ENCODE measurements around the gene ANGPT4. TPM values are rescaled to one million over a fixed set of nuclear protein-coding genes. Genes with fewer than 3 reads are reported as not detected.
"Not testable (repeated sequence)": the region's sequence is repeated elsewhere in the genome, so short reads cannot be mapped to it uniquely, and the experiment has no call there.

Gene ANGPT4
- polyA plus RNA-seq, 3 donors from 2014 or later = not detected

DNA sequence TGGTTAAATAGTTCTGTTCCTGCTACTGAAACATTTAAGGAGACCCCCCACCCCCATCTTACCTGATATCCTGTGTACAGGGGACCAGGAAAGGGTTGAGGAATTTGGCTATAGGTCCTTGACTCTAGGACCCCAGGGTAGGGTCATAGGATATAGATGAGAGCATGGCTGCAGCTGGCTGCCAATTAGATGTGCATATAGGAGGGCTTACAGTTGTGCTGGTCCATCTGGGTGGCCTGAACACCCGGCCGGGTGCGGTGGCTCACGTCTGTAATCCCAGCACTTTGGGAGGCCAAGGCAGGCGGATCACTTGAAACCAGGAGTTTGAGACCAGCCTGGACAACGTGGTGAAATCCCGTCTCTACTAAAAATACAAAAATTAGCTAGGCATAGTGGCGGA, 67.4 kb downstream of the ANGPT4 start:
- H3K36me3 Mint-ChIP-seq = not testable (repeated sequence)
- peak overlapping the region in 1 of 6 donors; percentile 46 for H3K27ac Mint-ChIP-seq
- peaks cover 35 to 49% of the 10 kb centered on the region in 2 donors for H3K4me1 Mint-ChIP-seq

DNA sequence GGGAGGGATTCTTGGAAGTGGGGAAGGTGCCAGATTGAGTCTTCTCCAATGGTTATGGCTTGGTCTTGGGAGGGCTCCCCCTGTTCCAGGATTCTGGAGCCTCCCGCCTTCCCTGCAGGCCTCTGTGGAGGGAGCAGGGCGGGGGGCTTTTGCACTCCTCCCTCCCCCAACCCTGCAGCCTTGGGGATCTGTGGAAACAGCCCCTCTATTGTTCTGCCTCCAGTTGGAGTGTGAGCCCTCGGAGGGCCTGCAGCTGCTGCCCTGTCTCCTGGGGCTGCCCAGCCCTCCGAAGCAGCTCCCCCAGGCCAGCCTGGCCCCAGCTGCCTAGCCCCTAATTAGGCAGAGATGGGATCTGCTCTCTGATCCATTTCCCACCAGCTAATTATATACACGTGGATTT, 67.9 kb downstream of the ANGPT4 start:
- H3K4me3 Mint-ChIP-seq = no peak overlapping the region
- peaks cover 35 to 46% of the 10 kb centered on the region in 2 donors for H3K4me1 Mint-ChIP-seq
- H3K9me3 Mint-ChIP-seq = no peaks in the 10 kb centered on the region
- peak overlapping the region in 4 of 6 donors; percentile 94 to 99 (median 96) for H3K27ac Mint-ChIP-seq
- H3K36me3 Mint-ChIP-seq = peaks cover 0 to 3% (median 2%) of the 10 kb centered on the region in 3 donors
- no peak for DNase-seq
- H3K27me3 Mint-ChIP-seq (ENCODE audit: low read depth in 3 of 3) = peaks cover 0 to 7% (median 3%) of the 10 kb centered on the region in 3 donors

More for the DNA sequence above, 67.4 kb downstream of the ANGPT4 start:
- not testable (repeated sequence) for H3K27me3 Mint-ChIP-seq (ENCODE audit: low read depth in 3 of 3); DNase-seq; H3K9me3 Mint-ChIP-seq; H3K4me3 Mint-ChIP-seq

DNA sequence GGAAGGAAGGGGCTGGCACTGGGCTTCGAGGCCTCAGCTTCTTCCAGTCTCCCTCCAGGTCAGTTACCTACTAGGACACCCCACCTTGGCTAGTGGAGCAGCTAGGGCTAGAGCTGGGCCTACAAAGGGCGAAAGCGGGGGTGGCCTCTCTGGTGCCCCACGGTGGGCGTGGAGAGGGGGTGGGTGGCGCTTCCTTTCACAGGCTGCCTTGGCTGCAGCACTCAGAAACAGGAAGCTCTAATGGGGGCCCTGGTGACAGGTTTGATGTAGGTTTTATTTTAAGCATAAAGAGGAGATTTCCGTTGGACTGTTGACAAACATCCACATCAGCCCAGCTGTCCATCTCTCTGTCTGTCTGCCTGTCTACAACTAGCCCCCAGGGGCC, 69.2 kb downstream of the ANGPT4 start:
- Mint-ChIP-seq H3K4me1 (peaks cover 36 to 45% of the 10 kb centered on the region in 2 donors), H3K9me3 (no peaks in the 10 kb centered on the region), H3K27me3 (ENCODE audit: low read depth in 3 of 3) (peaks cover 0 to 7% (median 4%) of the 10 kb centered on the region in 3 donors), H3K27ac (peak overlapping the region; percentile 93 to 99 (median 96)), H3K36me3 (peaks cover 0 to 3% (median 0%) of the 10 kb centered on the region in 3 donors), H3K4me3 (peak overlapping the region; percentile 86 to 92 (median 87))
- DNase-seq = peak; percentile 62 to 65 (median 65)

DNA sequence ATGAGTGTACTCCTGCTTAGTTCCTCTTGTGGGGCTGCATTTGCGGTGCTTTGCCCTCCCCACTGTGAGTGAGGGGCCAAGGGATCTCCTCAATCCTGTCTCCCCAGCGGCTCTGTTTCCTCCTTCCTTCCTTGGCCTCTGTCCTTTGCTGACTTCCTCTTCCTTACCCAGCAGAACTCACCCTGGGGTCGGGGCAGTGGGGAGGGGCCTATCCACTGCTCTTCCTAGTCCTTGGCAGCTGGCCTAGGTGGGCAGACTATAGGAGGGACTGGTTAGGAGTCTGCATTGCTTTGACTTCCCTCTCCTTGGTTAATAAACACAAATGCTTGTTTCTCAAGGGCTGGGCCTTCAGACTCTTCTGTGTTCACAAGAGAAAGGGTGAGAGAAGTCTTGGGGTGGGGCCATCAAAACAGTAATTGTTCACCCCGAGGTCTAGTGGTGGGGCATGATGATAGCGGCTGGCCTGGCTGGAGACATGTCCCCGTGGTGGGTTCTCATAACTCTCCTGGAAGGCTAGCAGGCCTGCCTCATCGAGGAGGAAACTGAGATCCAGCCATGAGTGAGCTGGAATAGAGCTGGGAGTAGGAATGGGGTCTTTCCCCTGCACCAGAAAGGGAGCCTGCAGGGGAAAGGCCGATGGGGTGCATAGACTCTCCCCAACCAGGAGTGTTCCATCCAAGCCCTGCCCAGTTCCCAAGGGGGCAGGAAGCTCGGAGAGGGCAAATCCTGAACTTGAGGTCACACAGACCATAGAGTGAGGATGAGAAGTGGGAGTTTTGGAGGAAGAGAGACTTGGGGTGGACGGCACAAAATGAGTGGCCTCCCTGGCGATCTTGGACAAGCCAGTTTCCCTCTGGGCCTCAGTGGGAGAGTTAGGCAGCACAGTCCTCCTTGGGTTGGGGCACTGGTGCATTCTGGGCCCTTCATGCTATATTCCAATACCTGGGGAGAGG, 69.9 kb downstream of the ANGPT4 start:
- Mint-ChIP-seq H3K4me1 (peaks cover 39 to 44% of the 10 kb centered on the region in 2 donors), H3K4me3 (peak overlapping the region; percentile 86 to 92 (median 87)), H3K9me3 (no peaks in the 10 kb centered on the region), H3K36me3 (peaks cover 0 to 3% (median 0%) of the 10 kb centered on the region in 3 donors), H3K27ac (peak overlapping the region; percentile 93 to 99 (median 96)), H3K27me3 (ENCODE audit: low read depth in 3 of 3) (peaks cover 0 to 7% (median 4%) of the 10 kb centered on the region in 3 donors)
- no peak for DNase-seq

DNA sequence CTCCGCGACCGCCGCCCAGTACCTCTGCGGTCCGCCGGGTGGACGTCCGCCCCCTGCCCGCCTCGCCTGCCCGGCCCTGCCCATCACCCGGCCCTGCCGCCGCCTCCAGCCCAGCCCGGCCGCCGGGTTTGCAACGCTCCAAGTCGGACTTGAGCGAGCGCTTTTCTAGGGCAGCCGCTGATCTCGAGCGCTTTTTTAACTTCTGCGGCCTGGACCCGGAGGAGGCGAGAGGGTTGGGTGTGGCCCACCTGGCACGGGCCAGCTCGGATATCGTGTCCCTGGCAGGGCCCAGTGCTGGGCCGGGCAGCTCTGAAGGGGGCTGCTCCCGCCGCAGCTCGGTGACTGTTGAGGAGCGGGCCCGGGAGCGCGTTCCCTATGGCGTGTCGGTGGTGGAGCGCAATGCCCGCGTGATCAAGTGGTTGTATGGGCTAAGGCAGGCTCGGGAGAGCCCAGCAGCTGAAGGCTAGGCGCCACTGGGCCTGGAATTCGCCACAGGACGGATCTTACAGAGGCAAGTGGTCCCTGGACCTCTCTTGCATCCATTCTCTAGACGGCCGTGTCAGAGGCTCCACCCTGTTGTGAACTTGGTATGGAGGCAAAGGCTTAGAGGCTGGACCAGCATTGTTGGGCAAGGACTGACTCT, 70.8 kb downstream of the ANGPT4 start:
- Mint-ChIP-seq H3K9me3 (no peaks in the 10 kb centered on the region), H3K27ac (peak overlapping the region; percentile 93 to 99 (median 96)), H3K27me3 (ENCODE audit: low read depth in 3 of 3) (peaks cover 0 to 7% (median 4%) of the 10 kb centered on the region in 3 donors), H3K36me3 (peaks cover 0 to 3% (median 0%) of the 10 kb centered on the region in 3 donors), H3K4me3 (peak overlapping the region; percentile 86 to 92 (median 87)), H3K4me1 (peaks cover 44% of the 10 kb centered on the region in 2 donors)
- peak in 1 of 3 donors; percentile 17 for DNase-seq

DNA sequence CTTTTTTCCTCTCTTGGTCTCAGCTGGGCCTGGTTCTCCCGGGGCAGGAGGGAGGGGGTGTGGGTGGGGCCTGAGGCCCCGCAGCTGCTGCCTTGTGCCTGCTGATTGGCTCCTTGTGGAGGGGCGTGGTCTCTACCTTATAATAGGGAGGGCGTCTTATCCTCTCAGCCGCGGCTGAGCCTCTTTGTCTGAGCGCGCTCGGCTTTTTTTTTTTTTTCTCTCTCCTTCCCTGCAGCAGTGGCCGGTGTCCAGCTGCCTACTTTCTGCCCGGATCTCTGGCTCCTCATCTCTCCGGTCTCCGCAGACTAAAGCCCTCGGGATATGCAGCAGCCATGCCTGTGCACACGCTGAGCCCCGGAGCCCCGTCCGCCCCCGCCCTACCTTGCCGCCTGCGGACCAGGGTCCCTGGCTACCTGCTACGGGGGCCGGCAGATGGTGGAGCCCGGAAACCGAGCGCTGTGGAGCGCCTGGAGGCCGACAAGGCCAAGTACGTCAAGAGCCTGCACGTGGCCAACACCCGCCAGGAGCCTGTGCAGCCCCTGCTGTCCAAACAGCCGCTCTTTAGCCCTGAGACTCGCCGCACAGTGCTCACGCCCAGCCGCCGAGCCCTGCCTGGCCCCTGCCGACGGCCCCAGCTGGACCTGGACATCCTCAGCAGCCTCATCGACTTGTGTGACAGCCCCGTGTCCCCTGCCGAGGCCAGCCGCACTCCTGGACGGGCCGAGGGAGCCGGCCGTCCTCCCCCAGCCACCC, 71.5 kb downstream of the ANGPT4 start:
- peak overlapping the region; percentile 64 to 91 (median 86) for H3K27ac Mint-ChIP-seq
- peak overlapping the region; percentile 86 to 90 (median 87) for H3K4me3 Mint-ChIP-seq
- peaks cover 0 to 3% (median 0%) of the 10 kb centered on the region in 3 donors for H3K36me3 Mint-ChIP-seq
- peak; percentile 82 to 86 (median 84) for DNase-seq
- no peaks in the 10 kb centered on the region for H3K9me3 Mint-ChIP-seq
- peaks cover 44% of the 10 kb centered on the region in 2 donors for H3K4me1 Mint-ChIP-seq
- H3K27me3 Mint-ChIP-seq (ENCODE audit: low read depth in 3 of 3) = peaks cover 0 to 5% (median 4%) of the 10 kb centered on the region in 3 donors

DNA sequence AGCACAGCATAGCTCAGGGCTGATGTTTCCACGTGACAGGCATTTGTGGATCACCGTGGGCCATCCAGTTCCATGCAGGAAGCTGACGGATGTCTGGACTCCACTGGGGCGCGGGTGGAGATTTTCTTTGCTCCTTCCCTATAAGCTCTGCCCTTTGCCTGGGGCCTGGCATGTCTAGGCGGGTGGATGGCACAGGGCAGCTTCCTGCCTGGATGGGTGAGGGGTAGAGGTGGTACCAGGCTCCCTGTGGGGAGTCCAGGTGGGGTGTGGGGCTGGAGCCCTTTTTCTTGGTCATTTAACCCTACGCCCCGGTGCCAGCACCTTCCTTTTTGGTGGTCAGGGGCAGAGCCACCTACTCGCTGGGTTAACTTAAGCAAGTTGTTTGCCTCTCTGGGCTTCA, 72.2 kb downstream of the ANGPT4 start:
- H3K27me3 Mint-ChIP-seq (ENCODE audit: low read depth in 3 of 3) = peaks cover 0 to 5% (median 4%) of the 10 kb centered on the region in 3 donors
- no peaks in the 10 kb centered on the region for H3K9me3 Mint-ChIP-seq
- peaks cover 0 to 3% (median 0%) of the 10 kb centered on the region in 3 donors for H3K36me3 Mint-ChIP-seq
- peaks cover 44% of the 10 kb centered on the region in 2 donors for H3K4me1 Mint-ChIP-seq
- DNase-seq = no peak
- peak overlapping the region in 3 of 6 donors; percentile 64 to 91 (median 85) for H3K27ac Mint-ChIP-seq
- peak overlapping the region in 1 of 5 donors; percentile 90 for H3K4me3 Mint-ChIP-seq

DNA sequence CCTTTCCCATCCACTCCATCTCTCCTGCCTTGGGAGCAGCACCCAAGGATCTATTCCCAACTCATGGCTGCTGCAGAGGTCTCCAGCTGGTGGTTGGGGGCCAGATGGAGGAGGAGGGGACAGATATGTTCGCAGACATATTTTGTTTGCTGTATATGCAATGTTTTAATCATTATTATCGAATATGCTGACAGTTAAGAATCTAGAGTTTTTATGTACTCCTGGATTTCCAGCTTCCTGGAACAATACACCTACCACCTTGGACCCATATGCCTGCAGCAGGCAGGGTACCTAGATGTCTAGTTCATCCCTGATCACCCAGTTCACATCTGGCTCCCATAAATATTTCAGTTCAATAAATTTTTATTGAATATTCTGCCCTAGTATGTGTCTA, 73.6 kb downstream of the ANGPT4 start:
- no peaks in the 10 kb centered on the region for H3K9me3 Mint-ChIP-seq
- H3K36me3 Mint-ChIP-seq = peaks cover 0 to 4% (median 3%) of the 10 kb centered on the region in 3 donors
- H3K27ac Mint-ChIP-seq = no peak overlapping the region
- H3K27me3 Mint-ChIP-seq (ENCODE audit: low read depth in 3 of 3) = peaks cover 0 to 5% (median 4%) of the 10 kb centered on the region in 3 donors
- peaks cover 43 to 48% of the 10 kb centered on the region in 2 donors for H3K4me1 Mint-ChIP-seq
- no peak for DNase-seq
- H3K4me3 Mint-ChIP-seq = peak overlapping the region in 1 of 5 donors; percentile 4

DNA sequence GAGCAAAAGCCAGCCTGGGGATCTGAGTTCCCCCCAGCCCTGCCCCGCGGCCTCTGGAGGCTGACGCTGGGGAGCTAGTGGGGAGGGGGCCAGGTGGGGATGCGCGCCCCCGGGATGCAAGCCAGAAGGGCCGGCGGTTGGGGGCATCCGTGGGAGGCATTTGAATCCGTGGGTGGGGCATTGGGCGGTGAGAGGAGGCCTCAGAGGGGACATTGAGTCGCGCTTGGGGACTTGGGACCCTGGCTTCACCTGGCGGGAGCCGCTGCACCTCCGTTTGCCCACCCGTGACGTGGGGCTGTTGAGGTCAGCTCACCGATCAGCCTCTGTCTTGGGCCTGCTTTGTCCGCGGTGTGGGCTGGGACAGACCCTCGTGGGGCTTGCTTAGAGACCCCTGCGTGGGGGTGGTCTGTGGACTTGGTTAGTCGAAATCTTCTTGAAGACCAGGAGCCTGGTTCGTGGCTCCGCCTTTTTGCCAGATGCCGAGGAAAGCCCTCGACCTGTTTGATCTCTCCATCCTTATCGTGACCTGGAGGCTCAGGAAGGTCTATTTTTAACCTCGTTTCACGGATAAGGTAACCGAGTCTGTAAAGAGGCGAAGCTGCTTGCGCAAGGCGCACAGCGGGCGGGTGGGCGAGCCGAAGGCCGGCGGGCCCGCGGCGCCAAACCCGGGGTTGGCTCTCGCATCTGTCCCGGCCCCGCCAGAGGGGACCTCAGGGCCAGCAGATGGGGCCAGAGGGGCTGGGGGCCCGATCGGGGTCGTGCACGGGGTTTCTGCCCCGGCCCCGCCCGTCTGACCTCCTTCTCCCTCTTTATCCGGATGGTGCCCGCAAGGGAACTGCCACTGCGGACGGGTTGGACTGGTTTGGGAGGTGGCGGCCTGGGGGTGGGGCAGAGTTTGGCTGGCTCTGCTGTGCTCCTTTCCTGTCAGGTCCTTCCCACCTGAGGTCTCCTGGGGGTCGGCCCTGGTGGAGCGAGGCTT, 74.3 kb downstream of the ANGPT4 start:
- Mint-ChIP-seq H3K27ac (no peak overlapping the region), H3K9me3 (no peaks in the 10 kb centered on the region), H3K4me3 (peak overlapping the region; percentile 42 to 61 (median 53)), H3K36me3 (peaks cover 0 to 4% (median 0%) of the 10 kb centered on the region in 3 donors), H3K4me1 (peaks cover 43 to 48% of the 10 kb centered on the region in 2 donors), H3K27me3 (ENCODE audit: low read depth in 3 of 3) (peaks cover 0 to 6% (median 4%) of the 10 kb centered on the region in 3 donors)
- DNase-seq = no peak

DNA sequence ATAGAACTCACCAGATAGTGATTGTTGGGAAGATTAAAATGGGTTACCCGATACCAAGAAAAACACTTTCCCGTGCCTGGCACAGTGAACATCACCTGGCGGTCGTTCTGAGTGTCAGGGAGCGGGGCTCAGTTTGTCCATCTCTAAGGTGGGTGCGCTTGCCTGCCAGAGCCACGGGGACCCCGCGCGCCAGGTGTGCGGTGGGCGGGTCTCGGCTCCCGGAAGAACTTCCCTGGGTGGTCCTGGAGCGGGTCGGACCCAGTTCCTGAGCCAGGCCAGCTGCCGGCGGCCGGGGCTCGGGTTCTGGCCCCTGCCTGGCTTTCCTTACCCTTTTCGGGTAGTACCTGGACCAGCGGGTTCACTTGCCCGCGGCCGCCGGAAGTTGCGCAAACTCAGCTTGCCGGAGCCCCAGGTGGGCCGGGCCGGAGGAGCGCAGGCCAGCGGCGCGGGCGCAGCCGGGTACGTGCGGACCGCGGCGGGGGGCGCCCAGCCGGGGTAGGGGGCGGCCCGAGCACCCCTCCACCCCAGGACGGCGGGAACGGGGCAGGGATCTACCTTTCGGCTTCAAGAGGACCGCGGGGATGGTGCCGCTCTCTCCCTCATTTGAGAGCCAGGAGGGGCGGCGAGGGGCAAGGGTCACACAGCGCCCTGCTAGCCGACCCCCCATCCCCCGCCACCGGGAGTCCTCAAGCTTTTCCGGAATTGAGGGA, 75.1 kb downstream of the ANGPT4 start:
- peaks cover 0 to 4% (median 0%) of the 10 kb centered on the region in 3 donors for H3K36me3 Mint-ChIP-seq
- peaks cover 42 to 48% of the 10 kb centered on the region in 2 donors for H3K4me1 Mint-ChIP-seq
- DNase-seq = peak in 1 of 3 donors; percentile 13
- no peaks in the 10 kb centered on the region for H3K9me3 Mint-ChIP-seq
- H3K4me3 Mint-ChIP-seq = peak overlapping the region; percentile 47 to 66 (median 51)
- no peak overlapping the region for H3K27ac Mint-ChIP-seq
- peaks cover 0 to 3% (median 3%) of the 10 kb centered on the region in 3 donors for H3K27me3 Mint-ChIP-seq (ENCODE audit: low read depth in 3 of 3)

DNA sequence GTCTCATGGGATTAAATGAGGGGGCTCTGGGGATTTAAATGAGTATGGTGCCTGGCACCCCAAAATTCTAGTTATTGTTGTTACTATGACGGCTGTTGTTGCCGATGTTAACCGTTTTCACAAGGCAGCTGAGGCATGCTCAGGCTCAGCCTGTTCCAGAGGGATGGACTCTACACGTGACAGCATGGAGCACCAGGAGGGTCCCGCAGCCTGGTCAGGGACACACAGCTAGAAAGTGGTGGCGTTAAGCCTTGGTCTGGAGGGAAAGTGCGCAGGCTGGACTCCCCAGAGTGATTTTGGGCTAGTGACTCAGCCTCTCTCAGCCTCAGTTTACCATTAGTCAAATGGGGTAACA, 75.7 kb downstream of the ANGPT4 start:
- peaks cover 0 to 1% (median 1%) of the 10 kb centered on the region in 3 donors for H3K27me3 Mint-ChIP-seq (ENCODE audit: low read depth in 3 of 3)
- H3K36me3 Mint-ChIP-seq = peaks cover 0 to 4% (median 0%) of the 10 kb centered on the region in 3 donors
- peaks cover 42 to 48% of the 10 kb centered on the region in 2 donors for H3K4me1 Mint-ChIP-seq
- DNase-seq = no peak
- H3K9me3 Mint-ChIP-seq = no peaks in the 10 kb centered on the region
- H3K4me3 Mint-ChIP-seq = peak overlapping the region; percentile 47 to 66 (median 51)
- H3K27ac Mint-ChIP-seq = peak overlapping the region in 1 of 6 donors; percentile 32

DNA sequence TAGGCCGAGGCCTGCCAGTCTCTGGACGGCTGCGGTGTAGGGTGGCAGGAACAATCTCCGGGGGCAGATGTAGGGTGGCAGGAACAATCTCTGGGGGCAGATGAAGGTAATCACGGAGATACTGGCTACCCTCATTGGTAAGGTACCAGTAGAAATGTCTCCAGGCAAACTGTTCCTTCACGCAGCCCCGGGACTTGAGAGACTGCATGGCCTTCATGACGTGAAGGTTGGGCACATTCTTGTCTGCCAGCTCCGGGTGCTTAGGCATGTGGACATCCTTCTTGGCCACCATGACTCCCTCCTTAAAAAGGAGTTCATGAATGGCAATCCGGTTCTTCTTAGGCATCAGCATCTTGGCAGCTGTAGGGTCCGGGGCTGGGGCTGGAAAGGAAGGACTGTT, 76.5 kb downstream of the ANGPT4 start:
- no peak overlapping the region for H3K4me3 Mint-ChIP-seq
- peaks cover 0 to 1% (median 1%) of the 10 kb centered on the region in 3 donors for H3K27me3 Mint-ChIP-seq (ENCODE audit: low read depth in 3 of 3)
- no peaks in the 10 kb centered on the region for H3K9me3 Mint-ChIP-seq
- peaks cover 0 to 4% (median 0%) of the 10 kb centered on the region in 3 donors for H3K36me3 Mint-ChIP-seq
- no peak for DNase-seq
- H3K27ac Mint-ChIP-seq = peak overlapping the region in 3 of 6 donors; percentile 6 to 21 (median 6)
- H3K4me1 Mint-ChIP-seq = peaks cover 48 to 54% of the 10 kb centered on the region in 2 donors

Data from immature natural killer cell (primary cell).